HG02884 (cell line): ENCODE measurements around the gene EVC.

Source experiments
- ATAC-seq: cut with Tn5 transposase; IDR thresholded peaks from one replicate; pipeline ENCODE4 v1.9.1; 2021; ENCODE audit warnings: mild to moderate bottlenecking, moderate library complexity; ENCODE audit not compliant: unreplicated experiment

EVC gene

GRCh38 chr4:5753766-5754528, 42.9 kb downstream of the EVC start:
- no peak for ATAC-seq

GRCh38 chr4:5754529-5754881, 43.5 kb downstream of the EVC start:
- no peak for ATAC-seq

- ATAC-seq = no peak
Measured at GRCh38 chr4:5755161-5755560, 44.2 kb downstream of the EVC start.

GRCh38 chr4:5755679-5756078, 44.7 kb downstream of the EVC start:
- ATAC-seq = no peak

GRCh38 chr4:5756271-5756670, 45.3 kb downstream of the EVC start:
- ATAC-seq = no peak

GRCh38 chr4:5757091-5757490, 46.1 kb downstream of the EVC start:
- ATAC-seq = no peak

GRCh38 chr4:5757536-5757935, 46.5 kb downstream of the EVC start:
- ATAC-seq = no peak

GRCh38 chr4:5757954-5758353, 47.0 kb downstream of the EVC start:
- no peak for ATAC-seq

- ATAC-seq = no peak
Measured at GRCh38 chr4:5758741-5759140, 47.7 kb downstream of the EVC start.

- no peak for ATAC-seq
Measured at GRCh38 chr4:5759236-5760075, 48.5 kb downstream of the EVC start.

GRCh38 chr4:5760246-5760645, 49.2 kb downstream of the EVC start:
- no peak for ATAC-seq

GRCh38 chr4:5760936-5761480, 50.0 kb downstream of the EVC start:
- ATAC-seq = no peak

- ATAC-seq = no peak
Measured at GRCh38 chr4:5770051-5770450, 59.0 kb downstream of the EVC start.

GRCh38 chr4:5772528-5773270, 61.7 kb downstream of the EVC start:
- ATAC-seq = no peak

- no peak for ATAC-seq
Measured at GRCh38 chr4:5773271-5773555, 62.2 kb downstream of the EVC start.

GRCh38 chr4:5774416-5775036, 63.5 kb downstream of the EVC start:
- no peak for ATAC-seq

GRCh38 chr4:5776510-5776909, 65.5 kb downstream of the EVC start:
- ATAC-seq = no peak

GRCh38 chr4:5780831-5781480, 70.0 kb downstream of the EVC start:
- ATAC-seq = no peak

- no peak for ATAC-seq
Measured at GRCh38 chr4:5781691-5782090, 70.7 kb downstream of the EVC start.

GRCh38 chr4:5782829-5783476, 72.0 kb downstream of the EVC start:
- no peak for ATAC-seq
